Measurements from ENCODE around the gene ESPN.

Gene ESPN

DNA sequence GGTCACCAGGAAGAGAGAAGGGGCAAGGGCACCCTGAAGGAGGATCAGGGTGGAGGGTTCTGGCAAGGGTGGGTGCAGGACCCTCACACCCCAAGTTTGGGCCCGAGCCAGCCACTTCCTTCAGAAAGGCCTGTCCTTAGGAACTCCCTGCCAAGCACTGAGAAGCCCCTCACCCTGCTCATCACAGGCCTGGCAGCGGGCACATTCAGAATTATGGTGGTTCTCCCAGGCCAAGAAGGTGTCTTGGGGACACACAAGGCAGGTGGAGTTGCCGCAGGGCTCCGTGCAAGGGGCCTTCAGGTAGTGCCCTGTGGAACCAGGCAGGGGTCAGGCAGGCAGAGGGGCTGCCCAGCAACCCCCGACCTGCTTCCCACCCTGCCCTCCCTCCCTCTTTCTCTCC, 40.3 kb downstream of the ESPN start:
- TF ChIP-seq PATZ1 (CRISPR knock-in tag; IDR thresholded peaks at IDR 0.05; ENCODE audit: borderline replicate concordance): no peak
- no peak for TF ChIP-seq ESRRG (CRISPR knock-in tag; IDR thresholded peaks at IDR 0.05)
- no peak for TF ChIP-seq ZFP30 (CRISPR knock-in tag; IDR thresholded peaks at IDR 0.05)
- TF ChIP-seq PPARA (CRISPR knock-in tag; IDR thresholded peaks at IDR 0.05; ENCODE audit: borderline replicate concordance): no peak
- TF ChIP-seq TCF4 (CRISPR knock-in tag; IDR thresholded peaks at IDR 0.05; ENCODE audit: borderline replicate concordance): no peak
- no peak for TF ChIP-seq SNAI2 (CRISPR knock-in tag; IDR thresholded peaks at IDR 0.05)
- TF ChIP-seq ARNTL (CRISPR knock-in tag; IDR thresholded peaks at IDR 0.05; ENCODE audit: borderline replicate concordance, low read depth): no peak
- no peak for TF ChIP-seq CSDC2 (CRISPR knock-in tag; IDR thresholded peaks at IDR 0.05)
- TF ChIP-seq ZNF70 (CRISPR knock-in tag; IDR thresholded peaks at IDR 0.05): no peak
- TF ChIP-seq ZNF565 (CRISPR knock-in tag; conservative IDR thresholded peaks at IDR 0.05; ENCODE audit: low read depth): no peak
- no peak for TF ChIP-seq BACH2 (CRISPR knock-in tag; IDR thresholded peaks at IDR 0.05; ENCODE audit: borderline replicate concordance)
- TF ChIP-seq ISL1 (CRISPR knock-in tag; IDR thresholded peaks at IDR 0.05): no peak
- no peak for TF ChIP-seq CREB5 (CRISPR knock-in tag; IDR thresholded peaks at IDR 0.05; ENCODE audit: low read depth)
- no peak for TF ChIP-seq OSR1 (CRISPR knock-in tag; IDR thresholded peaks at IDR 0.05)
- TF ChIP-seq, protein P1, sequence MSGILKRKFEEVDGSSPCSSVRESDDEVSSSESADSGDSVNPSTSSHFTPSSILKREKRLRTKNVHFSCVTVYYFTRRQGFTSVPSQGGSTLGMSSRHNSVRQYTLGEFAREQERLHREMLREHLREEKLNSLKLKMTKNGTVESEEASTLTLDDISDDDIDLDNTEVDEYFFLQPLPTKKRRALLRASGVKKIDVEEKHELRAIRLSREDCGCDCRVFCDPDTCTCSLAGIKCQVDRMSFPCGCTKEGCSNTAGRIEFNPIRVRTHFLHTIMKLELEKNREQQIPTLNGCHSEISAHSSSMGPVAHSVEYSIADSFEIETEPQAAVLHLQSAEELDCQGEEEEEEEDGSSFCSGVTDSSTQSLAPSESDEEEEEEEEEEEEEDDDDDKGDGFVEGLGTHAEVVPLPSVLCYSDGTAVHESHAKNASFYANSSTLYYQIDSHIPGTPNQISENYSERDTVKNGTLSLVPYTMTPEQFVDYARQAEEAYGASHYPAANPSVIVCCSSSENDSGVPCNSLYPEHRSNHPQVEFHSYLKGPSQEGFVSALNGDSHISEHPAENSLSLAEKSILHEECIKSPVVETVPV (CRISPR knock-in tag; IDR thresholded peaks at IDR 0.05): no peak
- TF ChIP-seq TSHZ2 (CRISPR knock-in tag; IDR thresholded peaks at IDR 0.05): no peak
- no peak for TF ChIP-seq GLIS3 (CRISPR knock-in tag; IDR thresholded peaks at IDR 0.05)
- no peak for ATAC-seq

- TF ChIP-seq OSR1 (CRISPR knock-in tag; IDR thresholded peaks at IDR 0.05) (no peak), CREB5 (CRISPR knock-in tag; IDR thresholded peaks at IDR 0.05; ENCODE audit: low read depth) (no peak), ZFP30 (CRISPR knock-in tag; IDR thresholded peaks at IDR 0.05) (no peak), PATZ1 (CRISPR knock-in tag; IDR thresholded peaks at IDR 0.05; ENCODE audit: borderline replicate concordance) (no peak), ZNF70 (CRISPR knock-in tag; IDR thresholded peaks at IDR 0.05) (no peak)
- TF ChIP-seq, protein P1 (CRISPR knock-in tag; IDR thresholded peaks at IDR 0.05): no peak
- no peak for ATAC-seq
These were observed 41.0 kb downstream of the ESPN start for GRCh38 chr1:6465461-6466005.
